HepG2 (cell line): ENCODE data around the gene OR8H2.
"Not testable (repeated sequence)": the region's sequence is repeated elsewhere in the genome, so short reads cannot be mapped to it uniquely, and the experiment has no call there.

ENCODE experiments used
- ZBTB42 ChIP-seq: sonication (generic); formaldehyde crosslinking; IDR thresholded peaks from 2 replicates; pipeline ENCODE4 v1.5.0; 2020; ENCODE audit warnings: mild to moderate bottlenecking, missing genetic modification reagents
- ZBTB7A ChIP-seq: sonication (generic); formaldehyde crosslinking; IDR thresholded peaks from 2 replicates; pipeline ENCODE4 v1.8.0; 2022; ENCODE audit warnings: mild to moderate bottlenecking, missing genetic modification reagents

- TF ChIP-seq ZBTB7A, ZBTB42 (CRISPR knock-in tag): not testable (repeated sequence)
Observed at GRCh38 chr11:56143681-56144080, 40.2 kb downstream of the OR8H2 start.
